Fibroblast of pulmonary artery (primary cell): ENCODE data around the gene CH25H.
"Not testable (repeated sequence)": the region's sequence is repeated elsewhere in the genome, so short reads cannot be mapped to it uniquely, and the experiment has no call there.

Experiments used
- DNase-seq: peaks from one replicate; pipeline ENCODE4 v3.0.0-alpha.2; 2010; ENCODE audit warnings: low read depth
- H3K4me3 ChIP-seq: replicated peaks from 2 replicates; pipeline ENCODE4 v1.5.1; 2011; ENCODE audit warnings: low read depth, mild to moderate bottlenecking, control low read depth, low read length, moderate library complexity
- CTCF ChIP-seq: IDR thresholded peaks from 2 replicates; pipeline ENCODE4 v1.5.1; 2011; ENCODE audit warnings: mild to moderate bottlenecking, control low read depth, low read length, inconsistent platforms; ENCODE audit errors: missing control alignments

CH25H gene

DNA sequence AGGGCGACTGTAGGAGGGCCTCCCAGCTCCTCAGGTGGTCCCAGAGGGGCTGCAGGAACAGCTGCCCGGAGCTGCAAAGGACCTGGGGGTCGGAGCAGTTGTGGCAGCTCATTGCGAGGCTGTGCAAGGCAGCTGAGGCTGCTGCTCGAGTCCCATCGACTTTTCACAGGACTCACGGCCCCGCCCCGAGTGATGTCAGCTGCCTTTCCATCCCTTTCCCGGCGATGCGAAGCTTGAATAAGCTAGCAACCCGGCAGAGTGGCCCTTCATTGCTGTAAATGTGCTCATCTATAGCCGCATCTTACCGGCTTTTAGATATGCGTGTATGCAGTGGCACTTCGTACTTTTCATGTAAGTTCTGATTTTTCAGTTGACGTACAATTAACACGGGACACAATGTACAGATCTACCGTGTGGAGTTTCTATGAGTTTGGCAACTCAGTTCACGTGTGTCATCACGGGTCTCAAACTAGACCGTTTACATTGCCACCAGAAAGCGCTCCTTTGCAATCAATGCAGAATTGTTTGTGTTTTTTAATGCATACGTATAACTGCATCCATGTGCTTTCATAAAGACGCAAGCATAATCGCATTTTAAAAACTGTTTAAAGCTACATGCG is at the start of gene CH25H:
Gene CH25H, minus strand, starts transcription at position 137 of the 620 bp plus-strand sequence. Its CDS starts 25 bp downstream, at position 112.
- H3K4me3 ChIP-seq: peak within 1 kb of the TSS; percentile 41
- DNase-seq: peak; percentile 78
- no peak for TF ChIP-seq CTCF

GRCh38 chr10:89256340-89256739 is 49.2 kb upstream of the CH25H start:
- DNase-seq: no peak
- no peak overlapping the region for H3K4me3 ChIP-seq
- no peak for TF ChIP-seq CTCF

DNA sequence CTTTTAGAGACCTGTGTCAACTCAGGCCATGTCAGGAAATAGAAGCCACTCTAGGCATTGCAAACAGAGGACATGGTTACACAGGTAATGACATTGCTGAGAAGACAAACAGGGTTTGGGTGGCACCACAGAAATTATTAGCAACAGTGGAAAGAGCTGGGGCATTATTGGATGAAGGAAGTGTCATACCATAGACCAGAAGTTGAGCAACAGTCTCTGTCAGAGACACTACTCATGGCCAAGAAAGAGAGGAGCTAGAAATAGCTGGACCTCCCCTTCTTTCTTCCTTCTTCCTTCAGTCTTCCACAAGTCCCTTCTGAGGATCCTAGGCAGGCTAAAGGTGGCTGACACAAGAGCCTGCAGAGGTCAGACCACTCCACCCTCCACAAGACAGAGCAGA is 48.7 kb upstream of the CH25H start:
- H3K4me3 ChIP-seq: no peak overlapping the region
- DNase-seq: no peak
- TF ChIP-seq CTCF: no peak

DNA sequence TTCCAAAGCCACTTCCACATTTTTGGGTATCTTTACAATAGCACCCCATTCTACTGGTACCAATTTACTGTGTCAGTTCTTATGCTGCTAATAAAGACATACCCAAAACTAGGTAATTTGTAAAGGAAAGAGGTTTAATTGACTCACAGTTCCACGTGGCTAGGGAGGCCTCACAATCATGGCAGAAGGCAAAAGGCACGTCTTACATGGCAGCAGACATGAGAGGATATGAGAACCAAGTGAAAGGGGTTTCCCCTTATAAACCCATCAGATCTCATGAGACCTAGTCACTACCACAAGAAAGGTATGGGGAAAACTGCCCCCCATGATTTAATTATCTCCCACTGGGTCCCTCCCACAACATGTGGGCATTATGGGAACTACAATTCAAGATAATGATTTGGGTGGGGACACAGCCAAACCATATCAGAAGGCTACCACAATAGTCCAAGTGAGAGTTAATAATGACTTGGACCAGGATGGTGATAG is 48.0 kb upstream of the CH25H start:
- DNase-seq, H3K4me3 ChIP-seq: not testable (repeated sequence)

GRCh38 chr10:89252225-89252585 is 45.1 kb upstream of the CH25H start:
- TF ChIP-seq CTCF: no peak
- DNase-seq: no peak
- H3K4me3 ChIP-seq: peak overlapping the region; percentile 96

DNA sequence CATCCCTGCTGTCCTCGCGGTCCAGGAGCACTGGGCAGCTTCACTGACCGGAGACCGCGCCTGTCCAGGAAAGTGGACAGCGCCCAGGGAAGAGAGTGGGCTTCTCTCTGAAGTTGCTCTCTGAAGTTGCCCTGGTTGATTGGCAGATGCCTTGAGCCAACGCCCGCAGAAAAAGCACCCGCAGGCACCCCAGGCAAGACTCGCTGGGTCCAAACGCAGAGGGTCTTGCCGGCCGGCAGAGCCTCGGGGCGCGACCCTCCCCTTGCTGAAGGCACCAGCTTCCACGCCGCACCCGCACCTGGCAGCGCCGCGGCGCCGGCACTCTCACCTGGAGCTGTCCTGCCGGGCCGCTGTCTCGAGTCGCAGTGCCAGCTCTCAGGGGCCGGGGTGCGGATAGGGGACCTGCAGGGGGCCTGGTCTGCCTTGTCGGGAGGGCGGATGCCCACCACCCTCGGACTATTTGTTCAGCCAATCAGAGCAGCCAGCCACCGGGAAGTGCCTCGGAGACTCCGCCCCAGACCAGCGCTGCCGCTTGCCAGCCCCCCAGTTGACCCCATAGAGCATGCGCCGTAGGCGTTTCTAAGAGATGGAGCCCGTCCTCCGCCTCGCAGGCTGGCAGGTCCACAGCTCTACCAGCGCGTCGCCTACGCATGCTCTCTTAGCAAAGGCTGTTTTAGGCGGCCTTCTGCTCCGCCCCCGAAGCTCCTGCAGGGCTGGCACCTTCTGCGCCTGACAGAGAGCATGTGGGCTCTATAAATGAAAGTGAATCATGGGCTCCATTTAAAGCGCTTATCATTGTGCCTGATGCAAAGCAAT is 44.5 kb upstream of the CH25H start, which contains the start of gene LIPA:
Gene LIPA, minus strand, starts transcription at position 367 of the 816 bp plus-strand sequence. CDS start 4,127 bp downstream, outside the sequence.
- peak; percentile 98 for DNase-seq
- no peak for TF ChIP-seq CTCF
- H3K4me3 ChIP-seq: peak within 1 kb of the TSS; percentile 96

DNA sequence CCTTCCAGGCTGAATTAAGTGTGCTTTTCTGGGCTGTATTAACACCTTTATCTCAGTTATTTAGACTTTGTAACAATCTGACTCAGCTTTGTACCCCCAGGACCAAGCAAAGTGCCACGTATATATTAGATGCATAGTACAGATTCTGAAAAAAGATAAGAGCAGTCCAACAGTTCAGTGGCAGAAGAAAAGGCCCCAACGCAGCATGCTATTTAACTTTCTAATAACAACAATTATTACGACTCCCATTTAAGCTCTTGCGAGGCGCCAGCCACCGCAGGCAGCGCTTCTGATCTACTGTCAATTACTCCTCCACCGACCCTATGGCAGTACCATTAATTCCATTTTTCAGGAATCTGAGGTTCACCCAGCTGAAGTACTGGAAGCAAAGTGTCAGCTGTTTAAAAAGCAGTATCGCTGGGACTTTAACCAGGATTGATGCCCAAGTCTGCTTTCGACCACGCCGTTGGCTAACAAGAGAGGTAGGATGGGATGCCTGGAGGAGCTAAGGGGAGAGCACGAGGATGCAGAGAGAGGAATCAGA is 43.8 kb upstream of the CH25H start:
- peak overlapping the region; percentile 96 for H3K4me3 ChIP-seq
- no peak for TF ChIP-seq CTCF
- no peak for DNase-seq
